GM19468 (cell line): ENCODE data around the gene MYOZ3.

Experiments
- ATAC-seq: cut with Tn5 transposase; IDR thresholded peaks from one replicate; pipeline ENCODE4 v1.9.1; 2021; ENCODE audit warnings: mild to moderate bottlenecking, moderate library complexity, moderate number of reproducible peaks; ENCODE audit not compliant: unreplicated experiment; ENCODE audit errors: extremely low read depth

Gene MYOZ3, protein sequence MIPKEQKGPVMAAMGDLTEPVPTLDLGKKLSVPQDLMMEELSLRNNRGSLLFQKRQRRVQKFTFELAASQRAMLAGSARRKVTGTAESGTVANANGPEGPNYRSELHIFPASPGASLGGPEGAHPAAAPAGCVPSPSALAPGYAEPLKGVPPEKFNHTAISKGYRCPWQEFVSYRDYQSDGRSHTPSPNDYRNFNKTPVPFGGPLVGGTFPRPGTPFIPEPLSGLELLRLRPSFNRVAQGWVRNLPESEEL

DNA sequence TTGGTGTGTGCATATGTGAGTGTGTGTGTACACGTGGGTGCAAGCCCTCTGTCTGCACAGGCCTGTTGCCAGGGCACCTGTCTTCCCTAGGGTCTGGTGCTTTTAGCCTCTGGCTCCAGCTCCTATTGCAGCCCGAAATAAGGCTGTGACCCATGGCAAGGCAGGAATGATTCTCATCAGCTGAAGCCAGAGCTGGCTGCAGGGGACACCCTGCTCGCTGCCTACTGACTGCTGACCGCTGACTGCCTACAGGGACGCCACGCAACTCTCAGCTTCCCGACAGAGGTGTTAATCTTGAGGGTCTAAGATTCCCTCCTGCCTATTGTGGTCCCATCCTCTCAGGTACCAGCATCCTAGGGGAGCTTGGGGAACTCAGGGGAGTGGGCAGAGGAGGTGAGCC lies at the start of gene MYOZ3:
Gene MYOZ3, plus strand, starts transcription at position 166 of the 400 bp plus-strand sequence. CDS start 1,691 bp downstream, outside the sequence.
- no peak for ATAC-seq

DNA sequence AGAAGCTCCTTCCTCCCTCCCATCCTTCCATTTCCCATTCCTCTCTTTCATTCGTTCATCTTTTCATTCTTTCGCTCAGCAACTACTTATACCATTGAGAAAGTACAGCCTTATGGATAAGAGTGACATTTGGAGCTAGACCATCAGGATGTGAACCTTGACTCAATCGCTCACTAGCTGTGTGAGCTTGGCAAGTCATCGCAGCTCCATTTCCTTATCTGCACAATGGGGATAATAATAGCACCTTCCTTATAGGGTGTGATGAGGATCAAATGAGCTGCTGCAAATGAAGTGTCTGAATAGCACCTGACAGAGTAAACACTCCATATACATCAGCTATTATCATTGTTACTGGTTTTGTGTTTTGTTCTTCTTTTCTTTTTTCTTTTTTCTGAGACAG lies 48.6 kb upstream of the MYOZ3 start:
- no peak for ATAC-seq

DNA sequence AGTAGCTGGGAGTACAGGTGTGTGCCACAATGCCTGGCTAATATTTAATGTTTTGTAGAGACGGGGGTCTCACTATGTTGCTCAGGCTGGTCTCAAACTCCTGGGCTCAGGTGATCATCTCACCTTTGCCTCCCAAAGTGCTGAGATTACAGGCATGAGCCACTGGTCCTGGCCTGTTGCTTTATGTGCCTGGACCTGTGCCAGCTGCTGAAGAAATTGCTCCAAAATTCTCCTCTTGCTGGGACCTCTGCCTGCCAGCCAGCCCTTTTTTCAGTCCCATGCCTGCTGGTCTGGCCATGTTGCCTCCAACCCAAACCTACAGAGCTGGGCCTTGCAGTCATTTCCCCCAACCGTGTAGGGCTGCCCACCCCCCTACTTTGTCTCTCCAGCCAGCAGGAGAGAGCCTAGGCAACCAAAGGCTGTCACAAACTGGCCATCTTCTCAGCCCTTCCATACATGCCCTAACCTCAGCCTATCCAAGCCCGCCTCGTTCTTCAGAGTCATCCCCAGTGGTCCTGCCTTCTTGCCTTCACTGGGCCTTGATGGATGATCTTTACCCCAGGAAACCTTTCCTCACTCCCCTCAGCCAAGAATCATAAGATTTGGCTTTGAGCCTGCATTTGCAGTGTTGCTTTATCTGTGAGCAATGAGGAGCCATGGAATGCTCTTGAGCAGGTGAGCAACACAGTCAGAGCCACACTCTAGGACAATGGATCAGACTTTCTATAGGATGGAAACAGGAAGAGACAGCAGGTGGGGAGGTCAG lies 48.0 kb upstream of the MYOZ3 start:
- ATAC-seq = no peak

DNA sequence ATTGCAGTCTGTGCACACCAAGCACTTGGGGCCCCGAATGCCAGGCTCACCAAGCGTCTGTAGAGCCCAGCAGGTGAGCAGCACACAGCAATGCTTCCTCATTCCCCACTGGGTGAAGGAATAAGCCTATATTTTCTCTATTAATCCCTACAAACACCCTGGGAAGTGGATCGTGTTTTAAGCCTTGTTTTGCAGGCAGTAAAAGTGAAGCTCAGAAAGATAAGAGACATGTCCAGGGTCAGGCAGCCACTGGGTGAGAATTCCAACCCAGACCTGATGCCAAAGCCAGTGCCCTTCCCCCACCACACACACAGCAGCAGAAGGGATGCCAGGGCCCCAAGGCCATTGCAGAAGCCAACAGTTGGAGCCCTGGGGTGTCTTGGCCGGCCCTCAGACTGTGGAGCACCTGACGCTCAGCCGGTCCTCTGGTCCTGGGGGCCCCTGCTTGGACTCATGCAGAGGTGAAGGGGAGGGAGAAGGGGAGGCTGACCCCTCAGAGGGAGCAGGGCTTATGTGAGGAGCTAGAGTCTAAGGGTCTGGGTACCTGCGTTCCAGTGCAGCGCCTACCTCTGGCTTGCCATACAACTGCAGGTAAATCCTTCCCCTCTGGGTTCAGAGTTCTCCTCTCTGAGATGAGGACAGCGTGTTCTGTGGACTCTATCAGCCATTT lies 46.9 kb upstream of the MYOZ3 start:
- no peak for ATAC-seq

DNA sequence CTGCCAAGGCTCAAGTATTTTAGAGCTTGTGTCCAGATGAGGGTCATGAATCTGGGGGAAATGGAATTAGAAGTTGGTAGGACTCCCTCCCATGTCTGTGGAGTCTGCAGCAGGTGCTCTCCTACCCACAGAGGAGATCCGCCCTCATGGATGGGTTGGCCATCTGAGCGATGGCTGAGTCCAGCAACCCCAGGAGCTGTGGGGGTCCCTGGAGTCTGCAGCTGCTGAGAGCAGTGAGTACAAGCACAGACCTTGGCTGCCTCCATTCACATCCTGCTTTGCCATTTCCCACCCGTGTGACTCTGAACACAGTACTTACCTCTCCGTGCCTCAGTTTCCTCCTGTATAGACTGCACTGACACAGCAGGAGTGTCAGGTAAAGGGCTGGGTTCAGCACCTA lies 46.4 kb upstream of the MYOZ3 start:
- ATAC-seq = no peak

DNA sequence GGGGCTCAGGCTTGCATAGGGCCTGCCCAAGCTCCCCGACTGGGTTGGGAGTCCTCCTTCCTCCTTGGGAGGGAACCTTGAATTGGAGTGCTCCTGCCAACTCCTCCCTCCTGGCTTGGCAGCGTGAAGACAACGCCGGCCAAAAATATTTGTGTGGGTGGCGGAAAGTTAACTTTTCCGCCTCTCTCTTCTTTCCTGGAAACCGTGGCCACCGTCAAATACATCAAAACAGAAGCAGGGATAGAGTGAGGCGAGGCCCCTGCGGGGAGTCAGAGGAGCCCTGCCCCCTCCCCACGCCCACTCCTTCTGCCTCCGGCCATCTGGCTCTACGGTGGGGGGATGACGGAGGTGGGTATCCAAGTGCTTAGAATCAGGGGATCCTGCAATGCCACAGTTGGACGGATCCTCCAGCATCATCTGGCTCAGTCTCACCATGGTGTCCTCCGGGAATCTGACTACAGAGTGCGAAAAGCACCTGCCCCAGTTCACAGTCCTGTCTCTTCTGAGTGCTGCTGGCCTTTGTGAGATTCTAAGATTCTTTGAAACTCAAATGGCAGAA lies 45.8 kb upstream of the MYOZ3 start:
- no peak for ATAC-seq

DNA sequence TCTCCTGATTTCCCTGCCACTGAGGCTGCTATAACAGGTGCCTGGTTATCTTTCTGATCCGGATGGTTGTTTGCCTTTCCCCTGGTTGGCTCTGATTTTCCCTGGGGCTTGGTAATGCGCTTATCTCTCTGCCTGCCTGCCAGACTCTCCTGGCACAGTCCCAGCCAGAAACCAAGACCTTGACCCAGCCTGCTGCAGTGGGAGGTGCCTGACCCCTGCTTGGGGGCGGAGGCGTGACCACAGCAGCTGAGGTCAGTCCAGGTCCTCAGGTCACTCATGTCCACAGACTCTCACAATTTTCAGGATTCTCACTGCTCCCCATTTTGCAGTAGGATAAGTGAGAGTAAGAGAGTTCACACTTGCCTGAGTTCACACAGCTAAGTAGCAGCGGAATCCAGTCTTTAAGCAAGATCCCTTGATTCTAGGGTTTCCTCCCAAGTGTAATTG lies 45.0 kb upstream of the MYOZ3 start:
- ATAC-seq = no peak

DNA sequence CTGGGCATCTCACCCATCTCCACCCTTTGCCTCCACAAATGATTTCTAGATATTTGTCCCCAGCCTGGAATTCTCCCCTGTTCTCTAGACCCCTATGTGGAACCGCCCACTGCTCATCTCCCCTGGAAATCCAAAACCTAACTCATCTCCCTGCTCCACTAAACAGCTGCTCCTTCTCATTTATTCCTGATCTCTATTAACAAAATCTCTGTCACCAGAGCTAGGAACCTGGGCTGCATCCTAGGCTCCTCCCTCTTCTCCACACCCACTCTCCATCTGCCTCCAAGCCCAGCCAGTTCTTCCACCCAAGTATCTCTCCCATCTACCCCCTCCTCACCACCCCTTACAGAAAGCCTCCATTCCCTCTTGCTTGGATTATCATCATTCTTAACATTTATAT lies 44.5 kb upstream of the MYOZ3 start:
- ATAC-seq = no peak

DNA sequence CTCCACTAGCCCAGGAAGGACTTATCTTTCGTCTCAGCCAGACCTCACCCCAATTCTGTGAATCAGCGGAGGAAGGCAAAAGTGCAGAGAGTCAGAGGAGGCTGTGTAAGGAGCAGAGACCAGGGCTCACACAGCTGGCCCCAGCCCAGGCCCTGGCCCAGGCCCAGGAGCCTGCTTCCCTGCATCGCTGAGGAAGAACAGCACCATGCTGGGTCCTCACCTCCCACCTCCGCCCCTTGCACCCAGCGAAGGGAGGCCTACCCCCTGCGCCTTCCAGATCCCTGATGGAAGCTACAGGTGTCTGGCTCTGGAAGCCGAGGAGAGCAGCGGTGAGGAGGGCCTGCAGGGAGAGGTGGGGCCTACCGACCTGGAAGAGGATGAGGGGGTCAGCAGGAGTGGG lies 42.9 kb upstream of the MYOZ3 start:
- ATAC-seq = no peak

DNA sequence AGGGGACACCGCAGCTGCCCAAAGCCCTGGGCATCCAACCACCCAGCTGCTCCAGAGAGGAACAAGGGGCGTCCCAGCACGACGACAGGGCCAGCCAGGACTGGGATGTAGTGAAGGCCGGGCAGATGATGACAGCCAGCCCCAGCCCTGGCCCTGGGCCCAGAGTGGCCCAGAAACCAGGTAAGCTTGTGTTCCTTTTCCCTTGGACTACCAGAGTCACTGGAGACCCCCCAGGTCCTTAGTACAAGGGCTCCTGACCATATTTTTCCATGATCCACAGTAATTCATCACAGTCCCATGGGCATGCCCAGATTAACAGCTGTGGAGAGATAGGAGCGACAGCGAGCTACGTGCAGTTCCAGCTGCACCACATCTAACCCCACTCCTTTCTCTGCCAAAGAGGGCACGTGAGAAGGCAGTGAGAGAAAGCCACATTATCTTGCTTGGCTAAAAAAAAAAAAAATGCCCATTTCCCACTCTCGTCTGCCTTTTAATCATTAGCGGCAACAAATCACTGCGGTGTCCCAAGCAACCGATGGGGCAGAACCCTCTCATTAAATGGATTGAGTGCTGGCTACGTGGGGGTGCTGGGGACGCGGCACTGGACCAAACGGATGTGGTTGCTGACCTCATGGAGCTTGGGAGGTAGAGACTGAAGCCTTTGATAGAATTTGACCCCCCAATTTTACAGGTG lies 42.3 kb upstream of the MYOZ3 start:
- no peak for ATAC-seq

DNA sequence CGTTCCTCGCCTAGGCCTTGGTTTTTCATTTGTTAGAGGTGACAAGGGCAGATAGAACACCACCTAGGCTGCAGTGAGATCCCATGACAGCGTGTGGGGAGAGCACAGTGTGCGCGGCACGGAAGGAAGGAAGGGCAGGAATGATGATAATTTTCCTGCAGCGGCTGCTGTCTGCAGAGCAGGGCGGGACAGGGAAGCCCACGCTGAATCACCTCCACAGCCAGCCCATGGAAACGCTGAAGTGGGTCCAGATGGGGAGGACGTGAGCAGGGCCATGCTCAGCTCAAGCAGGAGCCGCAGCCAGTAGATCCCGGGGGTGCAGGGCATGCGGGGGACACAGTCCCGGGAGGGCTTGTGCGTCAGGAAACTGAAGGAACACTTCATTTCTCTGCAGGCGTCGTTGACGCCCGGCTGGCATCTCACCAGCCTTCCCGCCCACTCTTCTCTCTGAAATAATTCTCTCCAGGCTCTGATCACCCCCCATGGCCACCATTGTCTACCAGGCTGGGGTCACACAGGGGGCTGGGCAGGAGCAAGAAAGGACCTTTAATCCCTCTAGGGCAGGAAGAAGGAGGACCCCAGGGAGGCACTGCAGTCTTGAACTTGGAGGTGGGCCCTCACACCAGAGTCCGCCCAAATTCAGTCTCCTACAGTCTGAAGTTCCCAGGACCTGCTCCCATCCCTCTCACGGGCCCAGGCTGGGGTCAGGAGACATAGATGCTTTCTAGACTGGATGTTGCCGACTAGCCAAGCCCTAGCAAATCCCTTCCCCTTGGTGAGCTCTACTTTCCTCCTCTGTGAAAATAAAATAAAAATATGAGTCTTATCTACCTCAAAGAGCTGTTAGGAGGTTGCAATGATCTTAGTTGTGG lies 41.5 kb upstream of the MYOZ3 start:
- ATAC-seq = no peak

DNA sequence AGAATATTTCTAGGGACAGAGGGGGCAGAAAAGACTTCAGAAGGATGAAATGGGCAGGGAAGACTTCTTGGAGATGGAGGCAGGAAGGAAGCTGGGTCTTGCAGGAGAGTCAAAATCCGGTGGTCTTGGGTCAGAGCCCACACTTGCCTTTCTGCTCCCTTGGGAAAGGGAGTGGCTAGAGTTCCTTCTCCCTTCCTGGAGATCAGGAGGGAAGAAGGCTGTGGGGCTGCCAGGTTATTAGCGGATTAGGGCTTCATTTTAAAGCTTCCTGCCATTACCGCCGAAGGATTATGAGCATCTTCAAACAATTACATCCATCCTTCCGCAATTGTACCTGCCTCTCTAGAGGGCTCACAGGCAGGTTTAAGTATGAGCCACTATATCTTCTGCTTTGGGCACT lies 39.8 kb upstream of the MYOZ3 start:
- ATAC-seq = no peak

DNA sequence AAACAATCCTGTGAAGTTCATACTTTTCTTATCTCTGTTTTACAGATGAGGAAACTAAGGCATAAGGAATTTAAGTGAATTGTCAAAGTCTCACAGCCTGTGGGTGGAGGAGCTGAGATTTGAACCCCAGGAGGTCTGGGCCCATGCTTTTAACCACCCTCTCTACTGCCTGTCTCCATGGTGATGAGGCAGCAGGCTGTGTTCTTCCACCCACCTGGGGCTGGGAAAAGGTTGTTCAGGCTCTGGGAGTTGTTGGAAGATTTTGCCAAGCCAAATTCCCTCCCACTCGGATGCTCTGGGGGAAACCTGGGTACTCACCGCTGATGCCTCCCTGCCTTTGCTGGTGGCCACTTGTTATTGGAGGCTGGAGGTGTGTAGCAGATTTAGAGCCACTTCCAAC lies 38.9 kb upstream of the MYOZ3 start:
- ATAC-seq = no peak

DNA sequence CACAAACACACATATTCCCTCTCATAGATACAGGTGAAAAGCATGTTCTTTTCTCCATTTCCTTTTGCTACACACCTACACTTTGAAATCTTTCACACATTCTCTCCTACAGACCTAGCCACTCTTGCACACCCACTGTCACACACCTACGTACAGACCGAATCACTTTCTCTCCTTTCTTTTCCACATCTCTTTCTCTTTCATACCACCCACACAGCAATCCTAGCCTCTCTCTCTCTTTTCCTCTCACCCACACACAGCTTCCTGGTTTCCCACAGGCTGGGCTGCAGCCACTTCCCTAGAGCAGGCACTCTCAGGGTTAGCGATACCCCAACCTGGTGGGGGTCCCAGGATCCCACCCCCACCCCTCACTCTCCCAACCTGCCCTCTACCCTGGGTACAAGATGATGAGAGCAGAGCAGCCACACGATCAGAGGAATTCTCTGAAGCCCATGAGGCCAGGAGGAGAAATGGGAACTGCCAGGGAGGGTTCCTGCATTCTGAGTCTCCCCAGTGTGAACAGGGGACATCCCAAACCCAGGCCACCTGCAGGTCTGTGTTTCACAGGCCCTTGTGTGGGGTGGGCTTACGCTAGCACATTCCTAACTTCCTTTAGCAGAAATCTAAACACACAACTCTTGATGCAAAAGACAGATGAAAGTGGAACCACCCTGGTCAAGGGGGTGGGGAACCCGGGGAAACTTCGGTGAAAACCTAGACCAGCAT lies 37.7 kb upstream of the MYOZ3 start:
- ATAC-seq = no peak

DNA sequence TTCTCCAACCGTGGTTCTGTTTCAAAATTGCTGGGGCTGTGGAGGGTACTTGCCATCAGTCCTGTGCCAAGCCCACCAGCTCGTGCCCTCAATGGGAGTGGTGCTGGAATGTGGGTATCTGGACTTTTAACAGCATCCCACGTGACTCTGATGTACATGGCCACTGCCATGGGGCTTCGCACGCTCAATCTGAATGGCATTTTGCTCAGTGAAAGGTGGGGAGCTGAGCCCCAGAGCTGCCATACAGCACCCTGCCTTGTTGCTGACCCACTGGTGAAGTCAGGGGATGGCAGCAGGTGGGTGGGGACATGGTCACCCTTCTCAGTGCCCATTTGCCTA lies 37.2 kb upstream of the MYOZ3 start:
- ATAC-seq = no peak

DNA sequence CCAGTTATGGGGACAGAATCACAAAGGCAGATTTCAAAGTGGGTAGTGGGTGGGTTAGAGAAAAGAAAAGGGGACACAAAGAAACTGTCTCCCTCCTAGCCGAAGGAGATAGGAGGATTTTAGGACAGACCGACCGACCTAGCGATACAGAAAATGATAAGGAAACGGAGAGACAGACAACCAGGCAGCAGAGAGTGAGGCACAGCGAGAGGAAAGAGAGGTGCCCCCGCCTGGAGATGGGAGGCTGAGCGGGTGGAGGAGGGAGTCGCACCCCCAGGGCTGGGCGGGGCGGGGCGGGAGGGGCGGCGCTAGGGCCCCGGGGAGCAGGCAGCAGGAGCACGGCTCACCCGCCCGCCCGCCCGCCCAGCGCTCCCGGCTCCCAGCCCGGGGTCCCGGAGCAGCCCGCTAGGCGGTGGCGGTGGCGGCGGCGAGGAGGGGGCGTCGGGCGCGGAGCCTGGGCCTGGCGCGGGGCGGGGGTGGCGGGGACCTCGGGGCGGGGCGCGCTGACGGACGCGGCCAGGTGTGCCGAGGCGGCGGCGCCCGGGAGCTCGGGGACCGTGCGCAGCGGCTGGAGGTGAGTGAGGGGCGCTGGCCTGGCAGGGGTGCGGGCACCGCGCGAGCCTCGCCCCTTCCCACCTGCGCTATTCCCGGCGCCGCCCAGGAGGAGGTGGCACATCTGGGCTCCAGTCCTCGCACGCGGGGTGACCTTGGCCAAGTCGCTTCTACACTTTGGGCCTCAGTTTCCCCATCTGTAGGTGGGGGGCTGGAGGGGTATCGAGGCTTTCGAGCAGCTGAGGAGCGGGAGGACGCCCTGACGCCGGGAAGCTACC lies 36.5 kb upstream of the MYOZ3 start:
- ATAC-seq = no peak

DNA sequence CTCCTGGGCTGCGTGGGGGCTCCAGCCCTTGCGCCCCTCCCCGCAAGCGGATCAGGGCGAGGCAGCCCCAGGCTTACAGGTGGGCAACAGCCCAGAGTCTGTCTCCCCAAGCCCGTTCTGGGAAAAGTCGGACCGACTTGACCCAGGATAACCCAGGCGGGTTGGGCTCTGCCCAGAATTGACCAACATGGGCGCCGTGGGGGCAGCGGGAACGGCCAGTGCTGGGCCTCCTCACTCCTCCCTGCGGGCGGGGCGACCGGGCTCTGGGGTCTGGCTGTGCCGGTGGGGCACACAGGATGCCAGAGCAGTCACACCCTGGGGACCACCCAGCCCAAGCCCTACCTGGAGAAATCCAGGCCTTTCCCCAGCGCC lies 35.9 kb upstream of the MYOZ3 start:
- no peak for ATAC-seq
